ENCODE measurements around the gene NTMT1. TPM values are rescaled to one million over a fixed set of nuclear protein-coding genes. Genes with fewer than 3 reads are reported as not detected.

The NTMT1 gene
- total RNA-seq, 1 donor from 2014 or later, result 62.6 TPM

GRCh38 chr9:129648092-129648763 lies 22.3 kb downstream of the NTMT1 start:
- no peak for DNase-seq
- Mint-ChIP-seq H3K27me3 (ENCODE audit: unreplicated experiment) (peaks cover 6% of the 10 kb centered on the region), H3K36me3 (ENCODE audit: unreplicated experiment) (no peaks in the 10 kb centered on the region), H3K4me1 (ENCODE audit: low read depth, unreplicated experiment) (peaks cover 2% of the 10 kb centered on the region), H3K4me3 (ENCODE audit: unreplicated experiment) (peak overlapping the region; percentile 1), H3K27ac (ENCODE audit: unreplicated experiment) (no peak overlapping the region), H3K9me3 (ENCODE audit: unreplicated experiment) (peaks cover 5% of the 10 kb centered on the region)
- TF ChIP-seq CTCF (IDR thresholded peaks at IDR 0.05; ENCODE audit: partially characterized antibody, unreplicated experiment), result no peak

- no peak for DNase-seq
- Mint-ChIP-seq H3K9me3 (ENCODE audit: unreplicated experiment) (peaks cover 5% of the 10 kb centered on the region), H3K27me3 (ENCODE audit: unreplicated experiment) (peaks cover 6% of the 10 kb centered on the region), H3K4me1 (ENCODE audit: low read depth, unreplicated experiment) (peaks cover 2% of the 10 kb centered on the region), H3K27ac (ENCODE audit: unreplicated experiment) (no peak overlapping the region), H3K36me3 (ENCODE audit: unreplicated experiment) (no peaks in the 10 kb centered on the region), H3K4me3 (ENCODE audit: unreplicated experiment) (no peak overlapping the region)
- TF ChIP-seq CTCF (IDR thresholded peaks at IDR 0.05; ENCODE audit: partially characterized antibody, unreplicated experiment), result no peak
These were observed 22.8 kb downstream of the NTMT1 start for GRCh38 chr9:129648764-129649115.

- H3K9me3 Mint-ChIP-seq (ENCODE audit: unreplicated experiment), result peaks cover 5% of the 10 kb centered on the region
- H3K27ac Mint-ChIP-seq (ENCODE audit: unreplicated experiment), result no peak overlapping the region
- H3K4me3 Mint-ChIP-seq (ENCODE audit: unreplicated experiment), result no peak overlapping the region
- DNase-seq, result no peak
- no peak for TF ChIP-seq CTCF (IDR thresholded peaks at IDR 0.05; ENCODE audit: partially characterized antibody, unreplicated experiment)
- peaks cover 6% of the 10 kb centered on the region for H3K27me3 Mint-ChIP-seq (ENCODE audit: unreplicated experiment)
- H3K36me3 Mint-ChIP-seq (ENCODE audit: unreplicated experiment), result no peaks in the 10 kb centered on the region
- peaks cover 2% of the 10 kb centered on the region for H3K4me1 Mint-ChIP-seq (ENCODE audit: low read depth, unreplicated experiment)
These were observed 24.0 kb downstream of the NTMT1 start for GRCh38 chr9:129649726-129650679.

- H3K4me3 Mint-ChIP-seq (ENCODE audit: unreplicated experiment), result no peak overlapping the region
- H3K27ac Mint-ChIP-seq (ENCODE audit: unreplicated experiment), result no peak overlapping the region
- H3K27me3 Mint-ChIP-seq (ENCODE audit: unreplicated experiment), result peaks cover 6% of the 10 kb centered on the region
These were observed 24.8 kb downstream of the NTMT1 start for GRCh38 chr9:129650680-129651235.

More at GRCh38 chr9:129650680-129651235, 24.8 kb downstream of the NTMT1 start:
- TF ChIP-seq CTCF (IDR thresholded peaks at IDR 0.05; ENCODE audit: partially characterized antibody, unreplicated experiment), result no peak
- Mint-ChIP-seq H3K4me1 (ENCODE audit: low read depth, unreplicated experiment) (peaks cover 2% of the 10 kb centered on the region), H3K9me3 (ENCODE audit: unreplicated experiment) (peaks cover 5% of the 10 kb centered on the region), H3K36me3 (ENCODE audit: unreplicated experiment) (no peaks in the 10 kb centered on the region)
- no peak for DNase-seq
